ENCODE results near the gene SSBP2.

DNA sequence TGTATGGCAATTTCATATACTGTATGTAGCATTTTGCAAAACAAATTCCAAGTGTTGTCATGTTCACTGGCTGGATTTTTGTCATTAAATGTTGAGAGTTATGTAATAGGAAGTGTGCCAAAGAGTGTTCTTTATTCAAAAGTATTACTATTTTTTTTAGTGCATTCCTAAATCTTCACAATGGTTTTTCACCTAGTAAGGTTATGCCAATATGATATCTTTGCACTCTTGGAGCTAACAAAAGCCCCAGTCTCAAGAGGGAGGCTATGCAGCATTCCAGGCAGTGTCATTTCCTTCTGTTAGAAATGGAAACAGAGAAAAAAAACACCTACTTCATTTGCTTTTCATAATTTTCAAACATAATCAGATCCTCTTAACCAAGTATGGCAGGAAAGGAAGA is 5.1 kb upstream of the SSBP2 start:
- TF ChIP-seq, protein P1, sequence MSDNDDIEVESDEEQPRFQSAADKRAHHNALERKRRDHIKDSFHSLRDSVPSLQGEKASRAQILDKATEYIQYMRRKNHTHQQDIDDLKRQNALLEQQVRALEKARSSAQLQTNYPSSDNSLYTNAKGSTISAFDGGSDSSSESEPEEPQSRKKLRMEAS (IDR thresholded peaks at IDR 0.05): no peak
- TF ChIP-seq EP300 (IDR thresholded peaks at IDR 0.05; ENCODE audit: borderline replicate concordance) (no peak), FOXM1 (IDR thresholded peaks at IDR 0.05; ENCODE audit: borderline replicate concordance, low read depth) (no peak), RAD21 (IDR thresholded peaks at IDR 0.05; ENCODE audit: low read depth) (no peak), CEBPB (IDR thresholded peaks at IDR 0.05) (no peak), EGR1 (IDR thresholded peaks at IDR 0.05) (no peak), TCF12 (IDR thresholded peaks at IDR 0.05; ENCODE audit: low read depth) (no peak), TEAD4 (IDR thresholded peaks at IDR 0.05) (0 out of 2 replicates have a peak, but pooled peaks have one; percentile 10), TAF1 (IDR thresholded peaks at IDR 0.05; ENCODE audit: low read depth) (no peak)
- TF ChIP-seq, protein P2, sequence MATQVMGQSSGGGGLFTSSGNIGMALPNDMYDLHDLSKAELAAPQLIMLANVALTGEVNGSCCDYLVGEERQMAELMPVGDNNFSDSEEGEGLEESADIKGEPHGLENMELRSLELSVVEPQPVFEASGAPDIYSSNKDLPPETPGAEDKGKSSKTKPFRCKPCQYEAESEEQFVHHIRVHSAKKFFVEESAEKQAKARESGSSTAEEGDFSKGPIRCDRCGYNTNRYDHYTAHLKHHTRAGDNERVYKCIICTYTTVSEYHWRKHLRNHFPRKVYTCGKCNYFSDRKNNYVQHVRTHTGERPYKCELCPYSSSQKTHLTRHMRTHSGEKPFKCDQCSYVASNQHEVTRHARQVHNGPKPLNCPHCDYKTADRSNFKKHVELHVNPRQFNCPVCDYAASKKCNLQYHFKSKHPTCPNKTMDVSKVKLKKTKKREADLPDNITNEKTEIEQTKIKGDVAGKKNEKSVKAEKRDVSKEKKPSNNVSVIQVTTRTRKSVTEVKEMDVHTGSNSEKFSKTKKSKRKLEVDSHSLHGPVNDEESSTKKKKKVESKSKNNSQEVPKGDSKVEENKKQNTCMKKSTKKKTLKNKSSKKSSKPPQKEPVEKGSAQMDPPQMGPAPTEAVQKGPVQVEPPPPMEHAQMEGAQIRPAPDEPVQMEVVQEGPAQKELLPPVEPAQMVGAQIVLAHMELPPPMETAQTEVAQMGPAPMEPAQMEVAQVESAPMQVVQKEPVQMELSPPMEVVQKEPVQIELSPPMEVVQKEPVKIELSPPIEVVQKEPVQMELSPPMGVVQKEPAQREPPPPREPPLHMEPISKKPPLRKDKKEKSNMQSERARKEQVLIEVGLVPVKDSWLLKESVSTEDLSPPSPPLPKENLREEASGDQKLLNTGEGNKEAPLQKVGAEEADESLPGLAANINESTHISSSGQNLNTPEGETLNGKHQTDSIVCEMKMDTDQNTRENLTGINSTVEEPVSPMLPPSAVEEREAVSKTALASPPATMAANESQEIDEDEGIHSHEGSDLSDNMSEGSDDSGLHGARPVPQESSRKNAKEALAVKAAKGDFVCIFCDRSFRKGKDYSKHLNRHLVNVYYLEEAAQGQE (IDR thresholded peaks at IDR 0.05; ENCODE audit: low read depth): no peak
- TF ChIP-seq, protein P3, sequence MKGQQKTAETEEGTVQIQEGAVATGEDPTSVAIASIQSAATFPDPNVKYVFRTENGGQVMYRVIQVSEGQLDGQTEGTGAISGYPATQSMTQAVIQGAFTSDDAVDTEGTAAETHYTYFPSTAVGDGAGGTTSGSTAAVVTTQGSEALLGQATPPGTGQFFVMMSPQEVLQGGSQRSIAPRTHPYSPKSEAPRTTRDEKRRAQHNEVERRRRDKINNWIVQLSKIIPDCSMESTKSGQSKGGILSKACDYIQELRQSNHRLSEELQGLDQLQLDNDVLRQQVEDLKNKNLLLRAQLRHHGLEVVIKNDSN (IDR thresholded peaks at IDR 0.05): no peak

Data from Ishikawa (cell line).